GM12874 (cell line): ENCODE results near the gene OSBPL2.

Experiments
- CTCF ChIP-seq: IDR thresholded peaks from 2 replicates; pipeline ENCODE4 v1.5.1; 2011; ENCODE audit warnings: low read depth, mild to moderate bottlenecking, control low read depth, low read length, moderate library complexity; ENCODE audit not compliant: insufficient read depth

OSBPL2 gene

DNA sequence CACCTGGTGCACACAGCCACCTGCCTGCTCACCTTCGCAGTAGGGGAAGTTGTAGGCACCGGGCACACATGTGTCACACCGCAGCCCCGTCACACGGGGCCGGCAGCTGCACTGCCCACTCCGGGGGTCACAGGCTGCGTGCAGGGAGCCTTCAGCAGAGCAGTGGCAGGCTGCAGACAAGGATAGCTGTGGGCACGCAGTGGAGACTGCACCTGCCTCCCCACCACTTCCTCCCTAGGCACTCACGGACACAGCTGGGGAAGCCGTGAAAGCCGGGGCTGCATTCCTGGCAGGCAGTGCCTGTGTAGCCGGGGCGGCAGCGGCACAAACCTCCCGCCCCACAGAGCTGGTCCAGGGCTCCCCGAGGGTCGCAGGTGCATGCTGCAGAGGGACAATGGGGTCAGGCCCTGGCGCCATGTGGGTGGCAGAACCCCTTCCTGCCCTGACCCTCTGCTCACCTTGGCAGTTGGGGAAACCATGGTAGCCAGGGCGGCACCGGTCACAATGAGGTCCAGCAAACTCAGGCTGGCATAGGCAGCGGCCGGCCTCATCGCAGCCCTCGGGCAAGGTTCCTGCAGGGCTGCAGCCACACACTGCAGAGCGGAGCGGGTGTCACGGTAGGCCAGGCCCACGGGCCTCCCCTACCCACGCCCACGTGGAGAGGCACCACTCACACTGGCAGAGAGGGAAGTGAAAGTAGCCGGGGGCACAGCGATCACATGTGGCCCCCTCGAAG is 99.4 kb downstream of the OSBPL2 start:
- TF ChIP-seq CTCF: no peak

DNA sequence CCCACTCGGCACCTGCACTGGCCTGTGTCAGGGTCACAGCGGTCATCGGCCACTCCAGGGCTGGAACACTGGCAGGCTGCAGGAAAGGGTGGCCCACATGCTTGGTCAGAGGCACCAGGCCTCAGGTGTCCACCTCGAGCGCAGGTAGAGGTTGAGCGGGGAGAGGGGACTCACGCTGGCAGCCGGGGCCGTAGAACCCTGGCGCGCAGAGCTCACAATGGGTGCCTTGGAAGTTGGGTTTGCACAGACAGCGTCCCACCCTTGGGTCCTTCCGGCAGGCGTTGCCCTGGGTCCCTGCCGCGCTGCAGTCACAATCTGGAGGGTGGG is 99.9 kb downstream of the OSBPL2 start:
- TF ChIP-seq CTCF: no peak

- no peak for TF ChIP-seq CTCF
Measured at GRCh38 chr20:62339647-62340062, 101.3 kb downstream of the OSBPL2 start.

DNA sequence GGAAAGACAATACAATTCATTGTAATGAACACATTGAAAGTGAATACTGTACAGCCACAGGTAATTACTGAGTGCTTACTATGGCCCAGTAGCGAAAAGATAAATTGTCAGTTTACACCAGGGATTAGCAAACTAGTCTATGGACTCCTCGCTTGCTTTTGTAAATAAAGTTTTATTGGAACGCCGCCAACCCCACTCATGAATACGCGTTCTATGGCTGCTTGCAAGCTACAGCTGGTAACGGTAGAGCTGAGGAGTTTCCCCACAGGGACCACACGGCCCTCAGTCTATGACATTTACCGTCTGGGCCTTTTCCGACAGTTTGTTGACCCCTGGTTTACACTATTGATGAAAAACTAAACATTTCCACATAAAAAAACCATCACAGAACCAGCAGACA is 104.6 kb downstream of the OSBPL2 start:
- TF ChIP-seq CTCF: no peak

- TF ChIP-seq CTCF: no peak
Measured at GRCh38 chr20:62344092-62344491, 105.8 kb downstream of the OSBPL2 start.

DNA sequence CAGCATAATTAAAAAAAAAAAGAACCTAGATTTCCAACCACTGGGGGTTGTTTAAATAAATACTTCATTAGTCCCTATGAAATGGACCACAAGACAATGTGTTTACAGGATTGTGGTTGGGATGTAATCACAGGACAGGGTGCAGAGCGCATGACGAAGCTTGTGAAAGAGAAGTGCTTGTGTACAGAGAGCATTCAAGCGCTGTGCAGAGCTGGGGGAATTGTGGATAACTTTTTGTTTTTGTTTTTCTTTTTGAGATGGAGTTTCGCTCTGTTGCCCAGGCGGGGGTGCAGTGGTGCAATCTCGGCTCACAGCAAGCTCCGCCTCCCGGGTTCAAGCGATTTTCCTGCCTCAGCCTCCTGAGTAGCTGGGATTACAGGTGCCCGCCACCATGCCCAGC is 106.5 kb downstream of the OSBPL2 start:
- TF ChIP-seq CTCF: no peak
